Thymus (tissue), 14 donors: ENCODE data around the gene ZFAND5. TPM values are rescaled to one million over a fixed set of nuclear protein-coding genes. Genes with fewer than 3 reads are reported as not detected.

Experiments
- DNase-seq, 9 donors: peaks; one replicate each; pipeline ENCODE4 v3.0.0-alpha.2; 2013; ENCODE audit warnings: low spot score in 9 of 9, low read depth in 6 of 9, missing footprints in 1 of 9
- H3K27ac ChIP-seq, 2 donors: one replicate each; pipeline ENCODE4 v1.5.1; 2013; ENCODE audit warnings: control low read depth in 1 of 2, low read depth in 1 of 2, low read length in 1 of 2, mild to moderate bottlenecking in 1 of 2, moderate library complexity in 1 of 2
- H3K27me3 ChIP-seq, 2 donors: one replicate each; pipeline ENCODE4 v1.5.1; 2013; ENCODE audit warnings: low read length in 1 of 2; ENCODE audit not compliant: control insufficient read depth in 2 of 2, insufficient read depth in 1 of 2
- H3K36me3 ChIP-seq, 2 donors: one replicate each; pipeline ENCODE4 v1.5.1; 2013; ENCODE audit warnings: low read length in 1 of 2, mild to moderate bottlenecking in 1 of 2, moderate library complexity in 1 of 2; ENCODE audit not compliant: control insufficient read depth in 2 of 2, insufficient read depth in 2 of 2
- H3K4me1 ChIP-seq, 2 donors: one replicate each; pipeline ENCODE4 v1.5.1; 2013; ENCODE audit warnings: low read length in 2 of 2; ENCODE audit not compliant: control insufficient read depth in 2 of 2, insufficient read depth in 2 of 2
- H3K4me3 ChIP-seq, 2 donors: one replicate each; pipeline ENCODE4 v1.5.1; 2013; ENCODE audit warnings: low read length in 2 of 2, control low read depth in 1 of 2, mild to moderate bottlenecking in 1 of 2
- H3K9me3 ChIP-seq, 2 donors: one replicate each; pipeline ENCODE4 v1.5.1; 2013; ENCODE audit warnings: low read length in 1 of 2, mild to moderate bottlenecking in 1 of 2; ENCODE audit not compliant: control insufficient read depth in 2 of 2, insufficient read depth in 1 of 2
- WGBS: extraction: QIAGEN DNeasy Blood & Tissue Kit; methylation state at CpG from one replicate; pipeline ENCODE4 v1.1.7; 2013; 5-methylcytosine and 5-hydroxymethylcytosine counted together
- long read RNA-seq, 10 donors: transcript quantifications; one replicate each; lab custom pipeline, GENCODE V29; 2026
- polyA plus RNA-seq: library from polyadenylated mRNA; stranded (reverse); fragments of 200-250 nt; gene quantifications from one replicate; pipeline ENCODE4 v1.2.3, GENCODE V29; 2013
- total RNA-seq: library from RNA; stranded (reverse); fragments of 120-200 nt; gene quantifications from one replicate; pipeline ENCODE4 v1.2.4, GENCODE V29; 2013
- donor health status: healthy.

The ZFAND5 gene
- total RNA-seq (56.2 TPM), polyA plus RNA-seq (210 TPM)
- long read RNA-seq, donor 1, partial matches to known transcripts: 0 of 2 reads
- long read RNA-seq, donor 1, other reads (novel, unspliced or antisense): 0 of 2 reads
- long read RNA-seq, donor 2: 0 reads
- long read RNA-seq, donor 3, transcript ZFAND5-205 (7 exons, 2,785 nt): minor isoform, 7 of 21 reads
- long read RNA-seq, donor 3, transcript ZFAND5-204 (6 exons, 2,686 nt): major isoform, 11 of 21 reads
- long read RNA-seq, donor 3, partial matches to known transcripts: 0 of 21 reads
- long read RNA-seq, donor 3, other reads (novel, unspliced or antisense): 0 of 21 reads
- long read RNA-seq, donor 4, transcript ZFAND5-204 (6 exons, 2,686 nt): major isoform, 7 of 11 reads
- long read RNA-seq, donor 4, partial matches to known transcripts: 0 of 11 reads
- long read RNA-seq, donor 4, other reads (novel, unspliced or antisense): 0 of 11 reads
- long read RNA-seq, donor 5, transcript ZFAND5-205 (7 exons, 2,785 nt): minor isoform, 12 of 36 reads
- long read RNA-seq, donor 5, transcript ZFAND5-204 (6 exons, 2,686 nt): major isoform, 16 of 36 reads
- long read RNA-seq, donor 5, transcript ZFAND5-206 (4 exons, 553 nt): minor isoform, 5 of 36 reads
- long read RNA-seq, donor 5, partial matches to known transcripts: 0 of 36 reads
- long read RNA-seq, donor 5, other reads (novel, unspliced or antisense): 0 of 36 reads
- long read RNA-seq, donor 6, partial matches to known transcripts: 0 of 6 reads
- long read RNA-seq, donor 6, other reads (novel, unspliced or antisense): 0 of 6 reads
- long read RNA-seq, donor 7, full-length matches to known transcripts: 20 of 20 reads
- long read RNA-seq, donor 7, partial matches to known transcripts: 0 of 20 reads
- long read RNA-seq, donor 7, other reads (novel, unspliced or antisense): 0 of 20 reads
- long read RNA-seq, donor 8, partial matches to known transcripts: 0 of 5 reads
- long read RNA-seq, donor 8, other reads (novel, unspliced or antisense): 0 of 5 reads
- long read RNA-seq, donor 9, partial matches to known transcripts: 0 of 4 reads
- long read RNA-seq, donor 9, other reads (novel, unspliced or antisense): 0 of 4 reads
- long read RNA-seq, donor 10, partial matches to known transcripts: 0 of 7 reads
- long read RNA-seq, donor 10, other reads (novel, unspliced or antisense): 0 of 7 reads

- H3K4me1 ChIP-seq: peaks cover 5 to 9% of the 10 kb centered on the region in 2 donors
Observed at GRCh38 chr9:72364679-72365524, at the start of gene ZFAND5. Gene ZFAND5 (minus strand): TSS chr9:72365208. CDS start chr9:72360778, 4,430 bp downstream.

GRCh38 chr9:72412483-72413040 is 47.6 kb upstream of the ZFAND5 start:
- Histone ChIP-seq H3K27ac (no peak overlapping the region), H3K27me3 (no peaks in the 10 kb centered on the region), H3K4me1 (no peaks in the 10 kb centered on the region), H3K36me3 (no peaks in the 10 kb centered on the region), H3K4me3 (no peak overlapping the region), H3K9me3 (no peaks in the 10 kb centered on the region)
- DNase-seq: no peak
- 92% methylated on average over 2 of the region's 2 CpGs for WGBS

More at GRCh38 chr9:72364679-72365524, at the start of gene ZFAND5:
- peak within 1 kb of the TSS; percentile 95 to 99 for H3K27ac ChIP-seq
- H3K36me3 ChIP-seq: peaks cover 3 to 18% of the 10 kb centered on the region in 2 donors
- under 1% methylated on average over 110 of the region's 110 CpGs for WGBS
- H3K27me3 ChIP-seq: no peaks in the 10 kb centered on the region
- H3K4me3 ChIP-seq: peak within 1 kb of the TSS; percentile 88 to 99
- DNase-seq: peak; percentile 69 to 97 (median 91)
- H3K9me3 ChIP-seq: peaks cover 0 to 5% of the 10 kb centered on the region in 2 donors

- Histone ChIP-seq H3K4me3 (no peak overlapping the region), H3K27ac (no peak overlapping the region), H3K27me3 (no peaks in the 10 kb centered on the region), H3K4me1 (no peaks in the 10 kb centered on the region), H3K9me3 (no peaks in the 10 kb centered on the region), H3K36me3 (no peaks in the 10 kb centered on the region)
- WGBS: 96% methylated on average over 1 of the region's 1 CpG
- no peak for DNase-seq
Observed at GRCh38 chr9:72410214-72410613, 45.2 kb upstream of the ZFAND5 start.

GRCh38 chr9:72407114-72407513 is 42.1 kb upstream of the ZFAND5 start:
- H3K27ac ChIP-seq: no peak overlapping the region
- no peak for DNase-seq
- H3K36me3 ChIP-seq: no peaks in the 10 kb centered on the region
- no peaks in the 10 kb centered on the region for H3K9me3 ChIP-seq
- no peaks in the 10 kb centered on the region for H3K4me1 ChIP-seq
- 90% methylated on average over 2 of the region's 2 CpGs for WGBS
- no peak overlapping the region for H3K4me3 ChIP-seq
- H3K27me3 ChIP-seq: no peaks in the 10 kb centered on the region

GRCh38 chr9:72402744-72403143 is 37.7 kb upstream of the ZFAND5 start:
- no peak overlapping the region for H3K27ac ChIP-seq
- no peaks in the 10 kb centered on the region for H3K27me3 ChIP-seq
- no peaks in the 10 kb centered on the region for H3K4me1 ChIP-seq
- WGBS: 92% methylated on average over 2 of the region's 2 CpGs
- no peak for DNase-seq
- H3K36me3 ChIP-seq: no peaks in the 10 kb centered on the region
- no peak overlapping the region for H3K4me3 ChIP-seq
- no peaks in the 10 kb centered on the region for H3K9me3 ChIP-seq

GRCh38 chr9:72401396-72401795 is 36.4 kb upstream of the ZFAND5 start:
- 95% methylated on average over 1 of the region's 1 CpG for WGBS
- Histone ChIP-seq H3K4me3 (no peak overlapping the region), H3K27me3 (no peaks in the 10 kb centered on the region), H3K4me1 (no peaks in the 10 kb centered on the region), H3K27ac (no peak overlapping the region), H3K36me3 (no peaks in the 10 kb centered on the region), H3K9me3 (no peaks in the 10 kb centered on the region)
- no peak for DNase-seq

- 97% methylated on average over 2 of the region's 2 CpGs for WGBS
Observed at GRCh38 chr9:72400866-72401265, 35.9 kb upstream of the ZFAND5 start.

GRCh38 chr9:72399391-72399790 is 34.4 kb upstream of the ZFAND5 start:
- WGBS: 97% methylated on average over 2 of the region's 2 CpGs
- no peak for DNase-seq

More at GRCh38 chr9:72400866-72401265, 35.9 kb upstream of the ZFAND5 start:
- Histone ChIP-seq H3K36me3 (no peaks in the 10 kb centered on the region), H3K27me3 (no peaks in the 10 kb centered on the region), H3K4me3 (no peak overlapping the region), H3K4me1 (no peaks in the 10 kb centered on the region), H3K27ac (no peak overlapping the region), H3K9me3 (no peaks in the 10 kb centered on the region)
- DNase-seq: no peak

More at GRCh38 chr9:72399391-72399790, 34.4 kb upstream of the ZFAND5 start:
- Histone ChIP-seq H3K4me3 (no peak overlapping the region), H3K27me3 (no peaks in the 10 kb centered on the region), H3K27ac (no peak overlapping the region), H3K36me3 (no peaks in the 10 kb centered on the region), H3K4me1 (no peaks in the 10 kb centered on the region), H3K9me3 (no peaks in the 10 kb centered on the region)
